Epithelial cell of proximal tubule (primary cell): ENCODE results near the gene CAMK1G. TPM values are rescaled to one million over a fixed set of nuclear protein-coding genes. Genes with fewer than 3 reads are reported as not detected.

ENCODE experiments used
- DNase-seq: peaks from one replicate; pipeline ENCODE4 v3.0.0-alpha.2; 2011; ENCODE audit warnings: low read depth
- H3K4me3 ChIP-seq: 2 replicates; pipeline ENCODE4 v1.5.1; 2011; ENCODE audit warnings: low read depth, mild to moderate bottlenecking, low read length
- CTCF ChIP-seq: conservative IDR thresholded peaks from 2 replicates; pipeline ENCODE4 v1.5.1; 2012; ENCODE audit warnings: low read depth, mild to moderate bottlenecking, low read length
- total RNA-seq: library from RNA; depleted of rRNA; stranded (reverse); fragments of >200 nt; gene quantifications from 2 replicates; pipeline ENCODE4 v1.2.3, GENCODE V29; 2015

CAMK1G gene
- total RNA-seq, 1 donor from 2014 or later = 0.23 TPM

GRCh38 chr1:209576392-209577197 is 6.9 kb upstream of the CAMK1G start:
- H3K4me3 ChIP-seq = no peak overlapping the region
- TF ChIP-seq CTCF = peak; percentile 96
- DNase-seq = no peak

- no peak for DNase-seq
- TF ChIP-seq CTCF = no peak
- H3K4me3 ChIP-seq = no peak overlapping the region
Observed at GRCh38 chr1:209577346-209577745, 6.2 kb upstream of the CAMK1G start.

GRCh38 chr1:209580577-209580976 is 2.9 kb upstream of the CAMK1G start:
- no peak for TF ChIP-seq CTCF
- no peak for DNase-seq
- no peak overlapping the region for H3K4me3 ChIP-seq

- no peak for TF ChIP-seq CTCF
- no peak overlapping the region for H3K4me3 ChIP-seq
- no peak for DNase-seq
Observed at GRCh38 chr1:209584231-209584672, 738 bp downstream of the CAMK1G start.

GRCh38 chr1:209585197-209585596 is 1.7 kb downstream of the CAMK1G start:
- TF ChIP-seq CTCF = no peak
- peak overlapping the region; percentile 10 for H3K4me3 ChIP-seq
- DNase-seq = no peak

GRCh38 chr1:209585672-209586071 is 2.2 kb downstream of the CAMK1G start:
- no peak for DNase-seq
- TF ChIP-seq CTCF = no peak

More at GRCh38 chr1:209585672-209586071, 2.2 kb downstream of the CAMK1G start:
- H3K4me3 ChIP-seq = peak overlapping the region; percentile 10
